ENCODE measurements around the gene ZNF770. TPM values are rescaled to one million over a fixed set of nuclear protein-coding genes. Genes with fewer than 3 reads are reported as not detected.

Gene ZNF770
- total and polyA plus RNA-seq, 7 donors = 4.8 to 21.4 (median 15.9) TPM

GRCh38 chr15:34993877-34994276 lies 5.8 kb upstream of the ZNF770 start:
- no peaks in the 10 kb centered on the region for H3K9me3 ChIP-seq
- H3K27ac ChIP-seq = no peak overlapping the region
- intact Hi-C loops (cut with DNase I) = no loop called here
- peaks cover 0 to 4% (median 2%) of the 10 kb centered on the region in 4 donors for H3K4me1 ChIP-seq
- no peaks in the 10 kb centered on the region for H3K36me3 ChIP-seq
- TF ChIP-seq POLR2A (IDR thresholded peaks at IDR 0.05) (no peak), EP300 (IDR thresholded peaks at IDR 0.05) (no peak), CTCF (IDR thresholded peaks at IDR 0.05) (no peak), POLR2AphosphoS5 (IDR thresholded peaks at IDR 0.05) (no peak)
- no peaks in the 10 kb centered on the region for H3K27me3 ChIP-seq
- 81 to 86% methylated on average over 4 of the region's 4 CpGs for WGBS, 2 donors
- no peak for DNase-seq
- no peak overlapping the region for H3K4me3 ChIP-seq

- Histone ChIP-seq H3K36me3 (no peaks in the 10 kb centered on the region), H3K27me3 (no peaks in the 10 kb centered on the region), H3K9me3 (no peaks in the 10 kb centered on the region), H3K4me1 (peaks cover 0 to 6% (median 2%) of the 10 kb centered on the region in 4 donors), H3K27ac (no peak overlapping the region), H3K4me3 (no peak overlapping the region)
- 83 to 84% methylated on average over 6 of the region's 6 CpGs for WGBS, 2 donors
- DNase-seq = no peak
- intact Hi-C loops (cut with DNase I) = no loop called here
- TF ChIP-seq EP300 (IDR thresholded peaks at IDR 0.05) = no peak
- TF ChIP-seq POLR2A (IDR thresholded peaks at IDR 0.05) = no peak
- TF ChIP-seq CTCF (IDR thresholded peaks at IDR 0.05) = no peak
- no peak for TF ChIP-seq POLR2AphosphoS5 (IDR thresholded peaks at IDR 0.05)
Observed at GRCh38 chr15:34993412-34993811, 5.3 kb upstream of the ZNF770 start.

- H3K4me1 ChIP-seq = peaks cover 0 to 36% (median 30%) of the 10 kb centered on the region in 4 donors
- intact Hi-C loops (cut with DNase I) = loop anchor here (1.0 to 10.0 kb wide), 3 partner anchors 18 to 763 kb away; partner anchors contain the start of genes AQR, DPH6 and EMC4
- H3K27me3 ChIP-seq = no peaks in the 10 kb centered on the region
- no peak for TF ChIP-seq CTCF (IDR thresholded peaks at IDR 0.05)
- TF ChIP-seq POLR2A (IDR thresholded peaks at IDR 0.05) = no peak
- TF ChIP-seq EP300 (IDR thresholded peaks at IDR 0.05) = no peak
- TF ChIP-seq POLR2AphosphoS5 (IDR thresholded peaks at IDR 0.05) = no peak
- DNase-seq = no peak
- WGBS, 2 donors = 0 to 1% methylated on average over 16 of the region's 16 CpGs
- peak overlapping the region; percentile 91 to 95 (median 93) for H3K27ac ChIP-seq
- no peaks in the 10 kb centered on the region for H3K9me3 ChIP-seq
- H3K4me3 ChIP-seq = peak overlapping the region; percentile 71 to 82 (median 74)
- H3K36me3 ChIP-seq = peaks cover 0 to 20% (median 2%) of the 10 kb centered on the region in 4 donors
Observed at GRCh38 chr15:34987609-34988026, 469 bp downstream of the ZNF770 start.

- TF ChIP-seq EP300 (IDR thresholded peaks at IDR 0.05) (no peak), POLR2A (IDR thresholded peaks at IDR 0.05) (no peak), POLR2AphosphoS5 (IDR thresholded peaks at IDR 0.05) (no peak), CTCF (IDR thresholded peaks at IDR 0.05) (no peak)
Observed at GRCh38 chr15:34986771-34987480, 1.2 kb downstream of the ZNF770 start.

More at GRCh38 chr15:34986771-34987480, 1.2 kb downstream of the ZNF770 start:
- no peak for DNase-seq
- H3K9me3 ChIP-seq = no peaks in the 10 kb centered on the region
- 15 to 31% methylated on average over 9 of the region's 9 CpGs for WGBS, 2 donors
- H3K27ac ChIP-seq = peak overlapping the region; percentile 91 to 95 (median 93)
- no peaks in the 10 kb centered on the region for H3K27me3 ChIP-seq
- H3K4me1 ChIP-seq = peaks cover 0 to 36% (median 30%) of the 10 kb centered on the region in 4 donors
- peaks cover 0 to 27% (median 5%) of the 10 kb centered on the region in 4 donors for H3K36me3 ChIP-seq
- H3K4me3 ChIP-seq = peak overlapping the region; percentile 71 to 82 (median 74)
- intact Hi-C loops (cut with DNase I) = loop anchor here (5.0 to 10.0 kb wide), 2 partner anchors 560 to 762 kb away; partner anchors contain the start of genes DPH6 and EMC4
